NCI-H2081 (cell line): ENCODE data around the gene YARS2.

ENCODE experiments used
- DNase-seq, 2 experiments: peaks; one replicate each; lab custom pipeline; 2025; lab: John Stamatoyannopoulos, UW

The YARS2 gene

GRCh38 chr12:32755654-32756475 is at the start of gene YARS2:
Gene YARS2 (minus strand): TSS chr12:32755897. CDS start chr12:32755874, 23 bp downstream.
- peak; percentile 97 to 98 for DNase-seq

GRCh38 chr12:32804301-32804700 is 48.6 kb upstream of the YARS2 start:
- no peak for DNase-seq

- DNase-seq, result peak in 1 of 2 experiments; percentile 6
Observed at GRCh38 chr12:32801269-32801980, 45.7 kb upstream of the YARS2 start.

- DNase-seq, result no peak
Observed at GRCh38 chr12:32794281-32794680, 38.6 kb upstream of the YARS2 start.

GRCh38 chr12:32789916-32790315 is 34.2 kb upstream of the YARS2 start:
- no peak for DNase-seq

GRCh38 chr12:32789446-32789845 is 33.7 kb upstream of the YARS2 start:
- DNase-seq, result no peak

GRCh38 chr12:32788405-32788804 is 32.7 kb upstream of the YARS2 start:
- no peak for DNase-seq

GRCh38 chr12:32785557-32785956 is 29.9 kb upstream of the YARS2 start:
- DNase-seq, result no peak

- DNase-seq, result no peak
Observed at GRCh38 chr12:32783029-32783428, 27.3 kb upstream of the YARS2 start.

GRCh38 chr12:32780071-32780470 is 24.4 kb upstream of the YARS2 start:
- no peak for DNase-seq

- no peak for DNase-seq
Observed at GRCh38 chr12:32777691-32778175, 22.0 kb upstream of the YARS2 start.

GRCh38 chr12:32777159-32777558 is 21.5 kb upstream of the YARS2 start:
- DNase-seq, result no peak

GRCh38 chr12:32776258-32776657 is 20.6 kb upstream of the YARS2 start:
- DNase-seq, result no peak

GRCh38 chr12:32773691-32774090 is 18.0 kb upstream of the YARS2 start:
- DNase-seq, result no peak

- no peak for DNase-seq
Observed at GRCh38 chr12:32770141-32770540, 14.4 kb upstream of the YARS2 start.

GRCh38 chr12:32768518-32768917 is 12.8 kb upstream of the YARS2 start:
- no peak for DNase-seq

- DNase-seq, result no peak
Observed at GRCh38 chr12:32765906-32766305, 10.2 kb upstream of the YARS2 start.

GRCh38 chr12:32761716-32762115 is 6.0 kb upstream of the YARS2 start:
- DNase-seq, result no peak

- no peak for DNase-seq
Observed at GRCh38 chr12:32757157-32757556, 1.5 kb upstream of the YARS2 start.

- DNase-seq, result no peak
Observed at GRCh38 chr12:32756476-32757066, 874 bp upstream of the YARS2 start.

GRCh38 chr12:32755051-32755653 is 545 bp downstream of the YARS2 start:
- peak; percentile 90 for DNase-seq

GRCh38 chr12:32754111-32754510 is 1.6 kb downstream of the YARS2 start:
- DNase-seq, result no peak
